ENCODE data around the gene GFPT2. TPM values are rescaled to one million over a fixed set of nuclear protein-coding genes. Genes with fewer than 3 reads are reported as not detected.

Gene GFPT2
- total RNA-seq, 2 donors from 2014 or later, result 0.62 to 3.2 TPM

- Histone ChIP-seq H3K9ac (ENCODE audit: low read depth in 2 of 2, low read length in 2 of 2) (no peak overlapping the region), H3K4me1 (no peaks in the 10 kb centered on the region), H3K4me3 (no peak overlapping the region), H3K36me3 (no peaks in the 10 kb centered on the region), H3K27me3 (no peaks in the 10 kb centered on the region), H3K27ac (no peak overlapping the region), H3K9me3 (no peaks in the 10 kb centered on the region)
- intact Hi-C loops (cut with DNase I), result no loop called here
- no peak for TF ChIP-seq CTCF (IDR thresholded peaks at IDR 0.05)
- no peak for DNase-seq
Measured at GRCh38 chr5:180339583-180340183, 13.5 kb downstream of the GFPT2 start.

GRCh38 chr5:180338001-180338707 is 15.0 kb downstream of the GFPT2 start:
- no peak overlapping the region for H3K9ac ChIP-seq (ENCODE audit: low read depth in 2 of 2, low read length in 2 of 2)
- no peak overlapping the region for H3K4me3 ChIP-seq
- H3K27me3 ChIP-seq, result no peaks in the 10 kb centered on the region
- H3K36me3 ChIP-seq, result no peaks in the 10 kb centered on the region
- TF ChIP-seq CTCF (IDR thresholded peaks at IDR 0.05), result no peak
- no peaks in the 10 kb centered on the region for H3K9me3 ChIP-seq
- intact Hi-C loops (cut with DNase I), result no loop called here
- no peaks in the 10 kb centered on the region for H3K4me1 ChIP-seq
- no peak overlapping the region for H3K27ac ChIP-seq
- DNase-seq, result no peak

- Histone ChIP-seq H3K27me3 (no peaks in the 10 kb centered on the region), H3K4me3 (no peak overlapping the region), H3K4me1 (no peaks in the 10 kb centered on the region), H3K9me3 (no peaks in the 10 kb centered on the region), H3K36me3 (no peaks in the 10 kb centered on the region), H3K27ac (no peak overlapping the region), H3K9ac (ENCODE audit: low read depth in 2 of 2, low read length in 2 of 2) (no peak overlapping the region)
- TF ChIP-seq CTCF (IDR thresholded peaks at IDR 0.05), result no peak
- no peak for DNase-seq
- intact Hi-C loops (cut with DNase I), result no loop called here
Measured at GRCh38 chr5:180336234-180337020, 16.7 kb downstream of the GFPT2 start.

GRCh38 chr5:180335614-180336233 is 17.4 kb downstream of the GFPT2 start:
- DNase-seq, result no peak
- no peaks in the 10 kb centered on the region for H3K9me3 ChIP-seq
- no peaks in the 10 kb centered on the region for H3K36me3 ChIP-seq
- no peak overlapping the region for H3K9ac ChIP-seq (ENCODE audit: low read depth in 2 of 2, low read length in 2 of 2)
- intact Hi-C loops (cut with DNase I), result no loop called here
- H3K4me3 ChIP-seq, result no peak overlapping the region
- H3K27ac ChIP-seq, result no peak overlapping the region
- H3K4me1 ChIP-seq, result no peaks in the 10 kb centered on the region
- H3K27me3 ChIP-seq, result no peaks in the 10 kb centered on the region
- TF ChIP-seq CTCF (IDR thresholded peaks at IDR 0.05), result no peak

Measured in colonic mucosa (tissue), 4 donors.